SJCRH30 (cell line): ENCODE data around the gene CD86. TPM values are rescaled to one million over a fixed set of nuclear protein-coding genes. Genes with fewer than 3 reads are reported as not detected.

Source experiments
- DNase-seq, 2 experiments: peaks; one replicate each; pipeline ENCODE4 v3.0.0-alpha.2; 2015 to 2020
- H3K27ac ChIP-seq: fragments of 250-450 bp; sonication (Bioruptor Pico); 2 replicates; pipeline ENCODE4 v1.5.1; 2020; ENCODE audit warnings: mild to moderate bottlenecking, moderate library complexity
- H3K27me3 ChIP-seq: fragments of 250-450 bp; sonication (Bioruptor Pico); 2 replicates; pipeline ENCODE4 v1.5.1; 2020; ENCODE audit warnings: mild to moderate bottlenecking, moderate library complexity
- H3K36me3 ChIP-seq: fragments of 250-450 bp; sonication (Bioruptor Pico); 2 replicates; pipeline ENCODE4 v1.5.1; 2020; ENCODE audit warnings: mild to moderate bottlenecking, moderate library complexity
- H3K4me1 ChIP-seq: fragments of 250-450 bp; sonication (Bioruptor Pico); 2 replicates; pipeline ENCODE4 v1.5.1; 2020; ENCODE audit warnings: mild to moderate bottlenecking, moderate library complexity
- H3K4me3 ChIP-seq: fragments of 250-450 bp; sonication (Bioruptor Pico); 2 replicates; pipeline ENCODE4 v1.5.1; 2020; ENCODE audit warnings: mild to moderate bottlenecking, moderate library complexity
- H3K9me3 ChIP-seq: fragments of 250-450 bp; sonication (Bioruptor Pico); replicated peaks from 2 replicates; pipeline ENCODE4 v1.5.1; 2020; ENCODE audit warnings: mild to moderate bottlenecking, moderate library complexity
- total RNA-seq: library from RNA; depleted of rRNA; stranded (reverse); fragments of >200 nt; shearing (Covaris generic); gene quantifications from 2 replicates; pipeline ENCODE4 v1.2.3, GENCODE V29; 2014; rRNA removed

Gene CD86
- not detected in 2 replicates for total RNA-seq

DNA sequence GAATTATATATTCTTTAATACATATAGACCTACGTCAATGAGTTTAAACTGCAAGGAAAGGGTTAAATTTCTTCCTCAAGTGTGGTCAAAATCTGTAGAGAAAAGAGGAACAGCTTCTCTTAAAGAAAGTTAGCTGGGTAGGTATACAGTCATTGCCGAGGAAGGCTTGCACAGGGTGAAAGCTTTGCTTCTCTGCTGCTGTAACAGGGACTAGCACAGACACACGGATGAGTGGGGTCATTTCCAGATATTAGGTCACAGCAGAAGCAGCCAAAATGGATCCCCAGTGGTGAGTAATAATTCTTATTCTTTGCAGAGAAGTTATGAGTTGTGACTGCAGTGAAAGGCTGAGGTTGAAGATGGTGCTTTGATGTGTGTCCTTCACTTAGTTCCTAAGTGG is at the start of gene CD86:
CD86 (plus strand) TSS at position 148 of the 400 bp plus-strand sequence; CDS start at position 276, 128 bp downstream.
- no peak within 1 kb of the TSS for H3K4me3 ChIP-seq
- H3K9me3 ChIP-seq, result no peaks in the 10 kb centered on the region
- no peaks in the 10 kb centered on the region for H3K4me1 ChIP-seq
- no peak for DNase-seq
- no peak within 1 kb of the TSS for H3K27ac ChIP-seq
- H3K36me3 ChIP-seq, result no peaks in the 10 kb centered on the region
- H3K27me3 ChIP-seq, result no peaks in the 10 kb centered on the region

DNA sequence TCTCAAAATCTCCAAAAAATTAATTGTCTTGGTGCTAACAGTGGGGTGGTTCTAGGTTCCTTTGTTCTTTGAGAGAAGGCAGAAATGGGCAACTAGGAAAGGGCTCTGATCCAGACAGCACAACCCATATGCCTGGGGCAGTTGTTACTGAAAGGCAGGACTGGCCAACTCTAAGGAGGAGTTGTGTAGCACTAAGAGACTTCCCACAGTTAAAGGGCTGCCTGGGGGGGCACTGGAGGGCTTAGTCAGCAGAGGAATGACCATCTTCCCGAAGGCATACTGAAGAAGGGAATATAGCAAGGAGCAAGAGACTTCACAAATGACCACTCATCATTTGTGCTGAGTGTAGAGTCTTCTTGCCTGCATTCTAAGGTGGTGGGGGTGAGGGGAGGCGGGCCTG is 48.9 kb upstream of the CD86 start:
- no peak overlapping the region for H3K27ac ChIP-seq
- H3K4me1 ChIP-seq, result no peaks in the 10 kb centered on the region; the same call in 1 of the 2 replicates
- no peak for DNase-seq
- H3K4me3 ChIP-seq, result no peak overlapping the region
- H3K9me3 ChIP-seq, result no peaks in the 10 kb centered on the region
- no peaks in the 10 kb centered on the region for H3K36me3 ChIP-seq
- H3K27me3 ChIP-seq, result no peaks in the 10 kb centered on the region

- Histone ChIP-seq H3K36me3 (no peaks in the 10 kb centered on the region), H3K27me3 (no peaks in the 10 kb centered on the region), H3K4me3 (no peak overlapping the region), H3K4me1 (no peaks in the 10 kb centered on the region; the same call in 1 of the 2 replicates), H3K9me3 (no peaks in the 10 kb centered on the region), H3K27ac (no peak overlapping the region)
- no peak for DNase-seq
Measured at GRCh38 chr3:122008166-122008565, 47.0 kb upstream of the CD86 start.

DNA sequence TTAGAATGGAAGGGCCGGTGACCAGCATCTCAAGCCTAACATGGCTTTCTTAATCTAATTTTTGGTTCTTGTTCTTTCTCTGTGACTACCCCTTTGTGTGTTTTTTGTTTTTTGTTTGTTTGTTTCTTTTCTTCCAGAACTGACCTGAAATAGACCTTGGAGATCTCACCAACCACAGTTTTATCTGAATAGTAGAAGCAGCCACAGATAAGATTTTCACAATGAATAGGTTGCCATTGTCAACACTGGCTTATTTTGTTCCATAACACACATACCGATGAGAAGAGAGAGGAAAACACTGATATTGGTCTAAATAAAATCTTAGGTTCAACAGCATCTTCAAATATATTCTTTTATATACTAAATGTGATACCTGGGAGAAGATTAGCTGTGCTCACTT is 44.7 kb upstream of the CD86 start:
- Histone ChIP-seq H3K27ac (no peak overlapping the region), H3K9me3 (no peaks in the 10 kb centered on the region), H3K4me3 (no peak overlapping the region)

GRCh38 chr3:122011396-122011795 is 43.8 kb upstream of the CD86 start:
- H3K4me3 ChIP-seq, result no peak overlapping the region
- no peaks in the 10 kb centered on the region for H3K4me1 ChIP-seq
- no peaks in the 10 kb centered on the region for H3K36me3 ChIP-seq
- DNase-seq, result no peak
- H3K27ac ChIP-seq, result no peak overlapping the region
- H3K27me3 ChIP-seq, result no peaks in the 10 kb centered on the region
- no peaks in the 10 kb centered on the region for H3K9me3 ChIP-seq

More for the DNA sequence above, 44.7 kb upstream of the CD86 start:
- no peaks in the 10 kb centered on the region for H3K4me1 ChIP-seq
- H3K27me3 ChIP-seq, result no peaks in the 10 kb centered on the region
- DNase-seq, result no peak
- H3K36me3 ChIP-seq, result no peaks in the 10 kb centered on the region

GRCh38 chr3:122012821-122013220 is 42.3 kb upstream of the CD86 start:
- no peak for DNase-seq
- no peaks in the 10 kb centered on the region for H3K9me3 ChIP-seq
- no peak overlapping the region for H3K4me3 ChIP-seq
- no peaks in the 10 kb centered on the region for H3K4me1 ChIP-seq
- H3K36me3 ChIP-seq, result no peaks in the 10 kb centered on the region
- no peaks in the 10 kb centered on the region for H3K27me3 ChIP-seq
- no peak overlapping the region for H3K27ac ChIP-seq

GRCh38 chr3:122013448-122013925 is 41.7 kb upstream of the CD86 start:
- Histone ChIP-seq H3K27ac (no peak overlapping the region), H3K36me3 (no peaks in the 10 kb centered on the region), H3K9me3 (no peaks in the 10 kb centered on the region), H3K4me1 (no peaks in the 10 kb centered on the region), H3K4me3 (no peak overlapping the region), H3K27me3 (no peaks in the 10 kb centered on the region)
- DNase-seq, result no peak

GRCh38 chr3:122014741-122015140 is 40.4 kb upstream of the CD86 start:
- no peak for DNase-seq
- no peak overlapping the region for H3K27ac ChIP-seq
- no peaks in the 10 kb centered on the region for H3K27me3 ChIP-seq
- H3K9me3 ChIP-seq, result no peaks in the 10 kb centered on the region
- no peaks in the 10 kb centered on the region for H3K36me3 ChIP-seq
- H3K4me1 ChIP-seq, result no peaks in the 10 kb centered on the region
- no peak overlapping the region for H3K4me3 ChIP-seq

GRCh38 chr3:122019493-122019892 is 35.7 kb upstream of the CD86 start:
- H3K9me3 ChIP-seq, result no peaks in the 10 kb centered on the region
- no peak for DNase-seq
- H3K27ac ChIP-seq, result no peak overlapping the region
- H3K36me3 ChIP-seq, result no peaks in the 10 kb centered on the region
- no peaks in the 10 kb centered on the region for H3K27me3 ChIP-seq
- H3K4me3 ChIP-seq, result no peak overlapping the region
- no peaks in the 10 kb centered on the region for H3K4me1 ChIP-seq

GRCh38 chr3:122021037-122021436 is 34.1 kb upstream of the CD86 start:
- no peak for DNase-seq
- H3K9me3 ChIP-seq, result no peaks in the 10 kb centered on the region

DNA sequence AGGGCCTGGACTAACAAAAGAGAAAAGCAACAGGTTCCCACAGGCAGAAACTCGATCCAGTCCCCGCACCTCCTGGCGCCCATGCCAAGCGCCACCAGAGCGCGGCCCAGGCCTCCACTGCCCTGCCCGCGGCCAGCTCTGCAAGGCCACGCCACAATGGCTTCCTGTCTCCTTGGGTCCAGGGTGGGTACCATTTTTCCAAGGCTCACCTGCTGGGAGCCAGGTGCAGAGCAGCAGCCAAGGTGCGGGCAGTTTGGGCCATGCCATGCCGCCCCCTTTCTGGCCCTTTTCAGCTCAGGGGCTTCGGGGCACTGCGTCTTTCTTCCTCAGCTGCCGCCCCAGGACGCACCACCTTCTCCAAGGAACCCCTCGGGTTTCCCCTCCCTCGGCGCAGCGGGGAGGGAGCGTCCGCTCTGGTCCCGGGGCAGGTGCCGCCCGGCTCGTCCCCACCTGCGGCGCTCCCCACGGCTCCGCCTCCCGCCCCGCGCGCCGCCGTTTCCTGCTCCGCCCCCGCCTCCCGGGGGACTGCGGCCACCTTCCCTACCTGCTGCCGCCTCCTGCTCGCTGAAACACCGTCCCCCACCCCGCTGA is 33.3 kb upstream of the CD86 start, which contains the start of gene ILDR1:
ILDR1 (minus strand) TSS at position 437 of the 591 bp plus-strand sequence; CDS start at position 267, 170 bp downstream.
- Histone ChIP-seq H3K27me3 (no peaks in the 10 kb centered on the region), H3K36me3 (no peaks in the 10 kb centered on the region), H3K27ac (no peak within 1 kb of the TSS), H3K4me3 (no peak within 1 kb of the TSS), H3K9me3 (no peaks in the 10 kb centered on the region), H3K4me1 (no peaks in the 10 kb centered on the region)
- DNase-seq, result no peak

More at GRCh38 chr3:122021037-122021436, 34.1 kb upstream of the CD86 start:
- Histone ChIP-seq H3K36me3 (no peaks in the 10 kb centered on the region), H3K4me3 (no peak overlapping the region), H3K27ac (no peak overlapping the region), H3K27me3 (no peaks in the 10 kb centered on the region), H3K4me1 (no peaks in the 10 kb centered on the region)

- Histone ChIP-seq H3K9me3 (no peaks in the 10 kb centered on the region), H3K36me3 (no peaks in the 10 kb centered on the region), H3K27me3 (no peaks in the 10 kb centered on the region), H3K4me3 (no peak overlapping the region), H3K4me1 (no peaks in the 10 kb centered on the region), H3K27ac (no peak overlapping the region)
- no peak for DNase-seq
Measured at GRCh38 chr3:122023335-122023910, 31.7 kb upstream of the CD86 start.

- H3K4me1 ChIP-seq, result no peaks in the 10 kb centered on the region
- H3K9me3 ChIP-seq, result no peaks in the 10 kb centered on the region
- H3K36me3 ChIP-seq, result no peaks in the 10 kb centered on the region
- no peak for DNase-seq
- H3K4me3 ChIP-seq, result no peak overlapping the region
- H3K27ac ChIP-seq, result no peak overlapping the region
- no peaks in the 10 kb centered on the region for H3K27me3 ChIP-seq
Measured at GRCh38 chr3:122024800-122025199, 30.4 kb upstream of the CD86 start.

DNA sequence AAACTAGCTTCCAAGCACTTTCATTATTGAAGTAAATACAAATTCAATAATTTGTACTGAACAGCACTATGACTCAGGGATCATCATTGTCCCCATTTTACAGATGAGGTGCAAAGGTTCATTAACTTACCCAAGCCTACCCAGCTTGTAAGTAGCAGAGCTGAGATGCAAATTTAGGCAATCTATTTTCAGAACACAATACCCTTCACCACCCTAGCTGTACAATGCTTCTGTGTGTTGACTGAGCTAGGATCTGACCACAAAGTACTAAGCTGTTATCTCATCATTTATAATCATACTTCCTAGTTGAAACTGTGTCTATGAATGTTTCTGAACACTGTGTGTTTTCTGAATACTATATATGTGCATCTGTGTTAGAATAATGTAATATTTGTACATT is 29.9 kb upstream of the CD86 start:
- no peaks in the 10 kb centered on the region for H3K36me3 ChIP-seq
- no peaks in the 10 kb centered on the region for H3K4me1 ChIP-seq
- no peak overlapping the region for H3K4me3 ChIP-seq
- no peaks in the 10 kb centered on the region for H3K9me3 ChIP-seq
- no peaks in the 10 kb centered on the region for H3K27me3 ChIP-seq
- no peak for DNase-seq
- H3K27ac ChIP-seq, result no peak overlapping the region

GRCh38 chr3:122030381-122031122 is 24.6 kb upstream of the CD86 start:
- Histone ChIP-seq H3K27me3 (no peaks in the 10 kb centered on the region), H3K4me3 (no peak overlapping the region), H3K36me3 (no peaks in the 10 kb centered on the region), H3K4me1 (no peaks in the 10 kb centered on the region), H3K27ac (no peak overlapping the region), H3K9me3 (no peaks in the 10 kb centered on the region)
- DNase-seq, result no peak
